ENCODE data around the gene OTOG. TPM values are rescaled to one million over a fixed set of nuclear protein-coding genes. Genes with fewer than 3 reads are reported as not detected.

The OTOG gene
- total RNA-seq, 1 experiment from 2014 or later, result not detected

DNA sequence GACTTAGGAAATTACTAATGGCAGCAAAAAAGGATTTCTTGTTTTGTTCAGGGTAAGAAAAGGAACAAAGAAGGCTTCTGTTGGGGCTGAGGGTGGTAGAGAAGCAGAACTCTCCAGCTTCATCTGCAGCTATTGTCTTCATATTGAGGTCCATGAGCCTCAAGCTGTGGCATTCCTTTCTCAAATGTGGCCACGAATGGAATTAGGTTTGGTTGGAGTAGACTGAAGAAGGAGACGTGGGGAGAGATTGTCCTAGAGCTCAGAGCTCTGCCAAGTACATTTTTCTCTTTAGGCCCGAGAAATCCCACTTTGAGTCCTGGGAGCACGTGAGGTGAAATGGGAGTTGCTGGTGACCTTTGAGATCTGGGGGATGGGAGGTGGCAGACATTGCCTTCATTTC lies 146.5 kb downstream of the OTOG start:
- no TSS peak for BruUV-seq (replicated peaks)
- H2AFZ ChIP-seq, result no peak overlapping the region
- intact Hi-C loops (cut with micrococcal nuclease; ENCODE audit: unreplicated experiment), result no loop called here
- no peak overlapping the region for H3K4me3 ChIP-seq
- no peaks in the 10 kb centered on the region for H3K9me2 ChIP-seq (ENCODE audit: insufficient read depth)
- POLR2A ChIA-PET (ENCODE audit: unreplicated experiment), result interaction anchor here (0.7 kb wide), 1 partner anchor 1120 kb away, joined by 3 read pairs; no protein-coding TSS in a partner anchor
- H3K4me1 ChIP-seq (replicated peaks; ENCODE audit: insufficient read depth), result no peaks in the 10 kb centered on the region
- no peak overlapping the region for H3K4me2 ChIP-seq
- no peaks in the 10 kb centered on the region for H4K20me1 ChIP-seq (ENCODE audit: insufficient read depth)
- H3K27me3 ChIP-seq (ENCODE audit: insufficient read depth, low read depth), result peaks cover 80% of the 10 kb centered on the region
- no peaks in the 10 kb centered on the region for H3K36me3 ChIP-seq (ENCODE audit: low read depth)
- CTCF ChIA-PET, result no interaction called here
- H3K79me2 ChIP-seq (ENCODE audit: low read depth), result no peaks in the 10 kb centered on the region
- no peak for DNase-seq
- TF ChIP-seq CTCF (conservative IDR thresholded peaks at IDR 0.05) (no peak), EZH2 (IDR thresholded peaks at IDR 0.05; ENCODE audit: low read depth) (no peak)
- H3K27ac ChIP-seq, result no peak overlapping the region
- H3K9me3 ChIP-seq (ENCODE audit: insufficient read depth, low read depth), result no peaks in the 10 kb centered on the region
- no peaks in the 10 kb centered on the region for H3F3A ChIP-seq (ENCODE audit: insufficient read depth, low read depth)

GRCh38 chr11:17694494-17695110 lies 147.5 kb downstream of the OTOG start:
- no peaks in the 10 kb centered on the region for H3K9me2 ChIP-seq (ENCODE audit: insufficient read depth)
- no peak overlapping the region for H2AFZ ChIP-seq
- no peaks in the 10 kb centered on the region for H3K4me1 ChIP-seq (replicated peaks; ENCODE audit: insufficient read depth)
- DNase-seq, result no peak
- no peak overlapping the region for H3K4me2 ChIP-seq
- no peaks in the 10 kb centered on the region for H3K9me3 ChIP-seq (ENCODE audit: insufficient read depth, low read depth)
- no peaks in the 10 kb centered on the region for H3K36me3 ChIP-seq (ENCODE audit: low read depth)
- no peak overlapping the region for H3K4me3 ChIP-seq
- POLR2A ChIA-PET (ENCODE audit: unreplicated experiment), result no interaction called here
- H3K27ac ChIP-seq, result no peak overlapping the region
- no peaks in the 10 kb centered on the region for H3K79me2 ChIP-seq (ENCODE audit: low read depth)
- no peaks in the 10 kb centered on the region for H3F3A ChIP-seq (ENCODE audit: insufficient read depth, low read depth)
- no peaks in the 10 kb centered on the region for H4K20me1 ChIP-seq (ENCODE audit: insufficient read depth)
- CTCF ChIA-PET, result no interaction called here
- TF ChIP-seq CTCF (conservative IDR thresholded peaks at IDR 0.05), result no peak
- TF ChIP-seq EZH2 (IDR thresholded peaks at IDR 0.05; ENCODE audit: low read depth), result no peak
- intact Hi-C loops (cut with micrococcal nuclease; ENCODE audit: unreplicated experiment), result no loop called here
- BruUV-seq (replicated peaks), result no TSS peak
- H3K27me3 ChIP-seq (ENCODE audit: insufficient read depth, low read depth), result peaks cover 72% of the 10 kb centered on the region

DNA sequence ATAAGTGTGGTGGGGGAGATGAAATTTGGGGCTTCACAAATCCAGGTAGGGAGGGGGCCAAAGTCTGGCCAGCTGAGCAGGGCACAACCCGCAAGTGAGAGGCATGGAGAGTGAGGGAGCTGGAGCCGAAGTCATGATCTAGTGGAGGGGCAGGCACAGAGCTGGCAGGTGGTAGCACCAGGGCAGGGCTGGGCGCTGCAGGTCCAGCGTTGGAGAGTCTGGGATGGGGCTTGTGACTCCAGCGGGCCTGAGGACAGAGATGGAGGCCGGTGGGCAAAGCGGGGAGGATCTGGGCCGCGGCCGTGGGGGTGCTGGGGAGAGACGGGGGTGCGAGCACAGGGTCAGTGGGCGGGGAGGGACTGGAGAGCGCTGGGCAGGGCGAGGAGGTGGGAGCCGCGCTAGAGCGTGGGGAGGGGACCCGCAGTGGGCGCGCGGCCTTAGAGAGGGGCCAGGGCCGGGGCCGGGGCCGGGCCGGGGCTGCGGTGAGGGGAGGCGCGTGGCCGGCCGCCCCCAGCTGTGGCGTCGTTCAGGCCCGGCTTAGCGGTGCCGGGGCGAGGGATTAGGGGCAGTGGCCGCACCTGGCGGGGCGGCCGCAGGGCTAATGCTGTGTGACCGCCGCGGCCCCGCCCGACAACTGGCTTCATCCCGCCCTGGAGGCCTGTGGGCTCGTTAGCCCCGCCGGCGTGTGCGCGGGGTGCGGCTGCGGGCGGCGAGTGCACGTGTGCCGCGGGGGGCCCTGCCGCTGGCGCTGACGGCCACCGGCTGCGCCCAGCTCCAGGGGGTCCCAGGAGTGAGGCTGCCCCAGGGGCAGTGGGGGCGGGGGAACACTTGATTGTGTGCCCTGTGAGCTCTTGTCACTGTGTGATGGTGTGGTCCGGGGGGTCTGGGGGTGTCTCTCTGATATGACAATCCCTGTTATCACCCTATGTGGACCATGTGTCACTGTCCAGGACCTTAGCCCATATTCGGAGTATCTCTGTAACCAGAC lies 148.7 kb downstream of the OTOG start:
- Histone ChIP-seq H2AFZ (no peak overlapping the region), H3K4me2 (no peak overlapping the region), H3K27ac (no peak overlapping the region), H3K9me2 (ENCODE audit: insufficient read depth) (no peaks in the 10 kb centered on the region), H4K20me1 (ENCODE audit: insufficient read depth) (no peaks in the 10 kb centered on the region), H3K27me3 (ENCODE audit: insufficient read depth, low read depth) (peaks cover 60% of the 10 kb centered on the region), H3K79me2 (ENCODE audit: low read depth) (no peaks in the 10 kb centered on the region), H3K4me1 (replicated peaks; ENCODE audit: insufficient read depth) (no peaks in the 10 kb centered on the region), H3F3A (ENCODE audit: insufficient read depth, low read depth) (no peaks in the 10 kb centered on the region), H3K4me3 (no peak overlapping the region), H3K36me3 (ENCODE audit: low read depth) (no peaks in the 10 kb centered on the region), H3K9me3 (ENCODE audit: insufficient read depth, low read depth) (no peaks in the 10 kb centered on the region)
- TF ChIP-seq EZH2 (IDR thresholded peaks at IDR 0.05; ENCODE audit: low read depth), result no peak
- no peak for TF ChIP-seq CTCF (conservative IDR thresholded peaks at IDR 0.05)
- DNase-seq, result no peak
- POLR2A ChIA-PET (ENCODE audit: unreplicated experiment), result no interaction called here
- no TSS peak for BruUV-seq (replicated peaks)
- intact Hi-C loops (cut with micrococcal nuclease; ENCODE audit: unreplicated experiment), result no loop called here
- CTCF ChIA-PET, result no interaction called here
